Measurements from ENCODE around the gene GAPT.

GAPT gene

DNA sequence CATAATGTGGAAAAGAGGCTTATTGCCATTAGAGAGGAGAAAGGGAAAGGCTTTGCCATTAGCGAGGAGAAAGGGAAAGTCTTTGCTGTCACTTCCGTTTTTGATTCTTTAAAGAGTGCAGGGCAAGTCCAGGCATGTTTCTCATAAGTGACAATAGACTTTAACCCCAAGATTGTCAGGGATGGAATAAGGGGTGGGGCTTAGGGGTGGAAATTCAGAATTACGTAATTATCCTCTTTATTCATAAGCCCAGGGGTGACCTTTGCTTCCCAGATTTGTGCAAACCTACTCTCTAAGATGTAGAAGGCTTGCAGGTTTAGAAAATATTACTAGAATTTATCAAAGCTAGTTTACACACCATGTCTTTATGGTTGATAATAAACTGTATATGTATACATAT, 29.1 kb upstream of the GAPT start:
- no peak for DNase-seq (ENCODE audit: low read depth)

DNA sequence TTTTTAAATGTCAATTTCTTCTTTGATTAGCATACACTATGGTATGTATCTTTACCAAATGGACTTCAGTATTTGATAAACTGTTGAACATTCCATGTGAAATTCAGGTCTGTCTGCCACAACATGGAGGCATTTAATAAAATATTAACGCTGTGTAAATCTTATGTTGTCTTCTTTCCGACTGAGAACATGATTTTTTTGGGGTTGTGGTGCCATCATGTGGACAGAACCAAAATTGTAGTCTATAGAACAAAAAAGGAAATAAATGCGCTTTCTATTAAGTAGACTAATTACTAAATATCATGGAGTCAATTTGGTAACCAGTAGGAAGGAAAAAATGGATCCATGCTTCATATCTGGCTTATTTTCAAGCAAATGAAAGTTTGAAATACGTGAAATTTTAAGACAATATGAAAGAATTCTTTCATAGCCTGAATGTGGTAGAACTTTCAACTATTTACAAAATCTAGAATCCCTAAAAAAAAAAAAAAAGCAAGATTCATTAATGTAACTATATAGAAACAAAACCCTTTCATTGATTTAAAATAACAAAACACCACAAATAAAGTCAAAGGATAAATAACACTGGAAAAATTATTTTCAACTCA, 28.5 kb upstream of the GAPT start:
- no peak for DNase-seq (ENCODE audit: low read depth)

DNA sequence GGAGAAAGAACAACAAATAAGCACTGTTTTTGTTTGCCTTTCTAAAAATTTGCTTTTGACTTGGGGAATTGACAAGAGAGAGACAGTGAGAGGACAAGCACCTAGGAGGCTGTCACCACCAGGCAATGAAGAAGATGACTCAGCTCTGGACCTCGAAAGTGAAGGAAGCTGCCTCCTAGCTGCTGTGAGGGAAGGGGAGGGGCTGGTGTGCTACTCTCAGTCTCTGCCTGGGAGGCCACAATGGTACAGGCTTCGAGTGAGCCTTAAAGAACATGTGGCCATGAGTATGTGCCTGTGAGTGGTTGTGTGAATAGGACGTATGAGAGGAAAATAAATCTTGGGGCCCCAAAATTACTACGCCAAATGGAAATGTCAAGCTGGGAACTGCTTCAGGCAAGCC, 24.3 kb upstream of the GAPT start:
- DNase-seq (ENCODE audit: low read depth) = no peak

DNA sequence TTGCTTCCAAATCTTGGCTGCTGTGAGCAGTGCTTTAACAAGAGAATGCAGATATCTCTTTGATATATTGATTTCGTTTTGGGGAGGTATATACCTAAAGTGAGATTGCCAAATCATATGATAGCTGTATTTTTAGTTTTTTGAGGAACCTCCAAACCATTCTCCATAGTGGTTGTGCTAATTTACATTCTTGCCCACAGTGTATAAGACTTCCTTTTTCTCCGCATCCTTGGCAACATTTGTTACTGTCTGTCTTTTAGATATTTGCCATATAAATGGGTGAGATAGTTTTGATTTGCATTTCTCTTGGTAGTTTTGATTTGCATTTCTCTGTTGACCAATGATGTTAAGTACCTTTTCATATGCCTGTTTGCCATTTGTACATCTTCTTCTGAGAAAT, 21.3 kb upstream of the GAPT start:
- no peak for DNase-seq (ENCODE audit: low read depth)

DNA sequence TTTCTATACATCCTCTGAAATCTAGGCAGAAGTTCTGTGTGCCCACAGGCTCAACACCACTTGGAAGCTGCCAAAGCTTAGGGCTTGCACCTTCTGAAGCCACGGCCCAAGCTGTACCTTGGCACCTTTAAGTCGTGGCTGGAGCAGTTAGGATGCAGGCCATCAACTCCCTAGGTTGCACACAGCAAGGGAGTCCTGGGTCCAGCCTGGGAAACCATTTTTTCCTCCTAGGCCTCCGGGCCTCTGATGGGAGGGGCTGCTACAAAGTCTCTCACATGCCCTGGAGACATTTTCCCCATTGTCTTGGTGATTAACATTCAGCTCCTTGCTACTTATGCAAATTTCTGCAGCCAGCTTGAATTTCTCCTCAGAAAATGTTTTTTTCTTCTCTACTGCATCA, 15.8 kb upstream of the GAPT start:
- DNase-seq (ENCODE audit: low read depth) = no peak

DNA sequence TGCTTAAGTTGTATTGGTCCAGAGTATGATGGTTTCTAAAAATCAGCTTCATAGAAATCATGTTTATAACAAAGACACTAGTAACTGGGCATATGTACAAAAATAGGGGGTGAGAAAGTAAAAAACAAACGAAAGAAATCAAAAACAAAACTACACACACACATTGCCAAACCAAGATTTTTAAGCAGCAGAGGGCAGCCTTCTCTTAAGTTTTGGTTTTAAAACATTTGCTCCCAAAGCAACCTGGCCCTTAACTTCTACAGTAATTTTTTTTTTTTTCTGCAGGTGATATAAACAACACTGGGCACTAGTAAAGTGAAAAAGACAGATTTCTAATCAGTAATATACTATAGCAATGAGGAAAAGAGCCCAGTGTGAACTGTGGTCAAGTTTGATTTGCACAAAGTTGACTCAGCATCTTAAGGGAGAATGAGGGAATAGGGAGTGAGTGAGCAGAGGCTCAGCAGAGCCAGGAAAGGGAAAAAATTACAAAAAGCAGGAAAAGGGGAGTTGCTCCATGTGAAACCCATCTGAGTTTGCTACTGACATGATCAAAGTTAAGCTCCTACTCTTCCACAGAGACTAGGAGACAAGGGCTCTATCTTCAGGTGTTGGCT, 13.4 kb upstream of the GAPT start:
- no peak for DNase-seq (ENCODE audit: low read depth)

DNA sequence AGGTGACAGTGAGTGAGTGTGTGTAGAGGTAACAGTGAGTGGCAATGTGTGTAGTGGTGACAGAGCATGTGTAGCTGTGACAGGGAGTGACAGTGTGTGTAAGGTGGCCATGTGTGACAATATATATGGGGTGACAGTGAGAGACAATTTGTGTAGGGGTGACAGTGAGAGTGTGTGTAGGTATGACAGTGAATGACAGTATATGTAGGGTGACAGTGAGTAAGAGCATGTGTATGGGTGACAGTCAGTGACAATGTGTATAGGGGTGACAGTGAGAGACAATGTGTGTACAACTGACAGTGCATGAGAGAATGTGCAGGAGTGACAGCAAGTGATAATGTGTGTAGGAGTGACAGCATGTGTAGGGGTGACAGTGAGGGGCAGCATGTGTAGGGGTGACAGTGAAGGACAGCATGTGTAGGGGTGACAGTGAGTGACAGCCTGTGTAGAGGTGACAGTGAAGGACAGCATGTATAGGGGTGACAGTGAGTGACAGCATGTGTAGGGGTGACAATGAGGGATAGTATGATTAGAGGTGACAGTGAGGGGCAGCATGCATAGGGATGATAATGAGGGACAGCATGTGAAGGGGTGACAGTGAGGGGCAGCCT, 10.1 kb upstream of the GAPT start:
- no peak for DNase-seq (ENCODE audit: low read depth)

DNA sequence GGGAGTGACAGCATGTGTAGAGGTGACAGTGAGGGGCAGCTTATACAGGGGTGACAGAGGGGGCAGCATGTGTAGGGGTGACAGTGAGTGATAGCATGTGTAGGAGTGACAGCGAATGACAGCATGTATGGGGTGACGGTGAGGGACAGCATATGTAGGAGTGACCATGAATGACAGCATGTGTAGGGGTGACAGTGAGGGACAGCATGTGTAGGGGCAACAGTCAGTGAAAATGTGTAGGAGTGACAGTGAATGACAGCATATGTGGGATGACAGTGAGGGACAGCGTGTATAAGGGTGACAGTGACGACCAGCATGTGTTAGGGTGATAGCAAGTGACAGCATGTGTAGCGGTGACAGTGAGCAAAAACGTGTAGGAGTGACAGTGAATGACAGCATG, 9.4 kb upstream of the GAPT start:
- no peak for DNase-seq (ENCODE audit: low read depth)

DNA sequence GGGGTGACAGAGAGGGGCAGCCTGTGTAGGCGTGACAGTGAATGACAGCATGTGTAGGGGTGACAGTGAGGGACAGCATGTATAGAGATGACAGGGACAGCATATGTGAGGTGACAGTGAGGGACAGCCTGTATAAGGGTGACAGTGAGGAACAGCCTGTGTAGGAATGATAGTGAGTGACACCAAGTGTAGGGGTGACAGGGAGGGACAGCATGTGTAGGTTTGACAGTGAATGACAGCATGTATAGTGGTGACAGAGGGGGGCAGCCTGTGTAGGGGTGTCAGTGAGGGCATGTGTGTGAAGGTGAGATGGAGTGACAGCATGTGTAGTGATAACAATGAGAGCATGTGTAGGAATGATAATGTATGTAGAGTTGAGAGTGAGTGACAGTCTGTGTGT, 8.7 kb upstream of the GAPT start:
- DNase-seq (ENCODE audit: low read depth) = no peak

DNA sequence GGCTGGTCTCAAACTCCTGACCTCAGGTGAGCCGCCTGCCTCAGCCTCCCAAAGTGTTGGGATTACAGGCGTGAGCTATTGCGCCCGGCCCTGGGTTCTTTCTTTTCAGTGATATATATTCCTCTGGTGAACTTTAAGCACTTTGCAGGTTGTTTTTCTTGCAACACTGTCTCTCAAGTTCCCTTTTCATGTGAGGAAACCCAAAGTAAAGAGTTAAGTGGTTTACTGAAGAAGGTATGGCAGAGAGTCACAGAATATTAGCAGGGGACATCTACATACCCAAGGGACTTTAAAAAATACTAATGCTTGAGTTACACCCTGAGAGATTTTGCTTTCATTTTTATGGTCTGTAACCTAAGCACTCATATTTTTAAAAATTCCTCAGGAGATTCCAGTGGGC, 6.7 kb upstream of the GAPT start:
- DNase-seq (ENCODE audit: low read depth) = no peak

DNA sequence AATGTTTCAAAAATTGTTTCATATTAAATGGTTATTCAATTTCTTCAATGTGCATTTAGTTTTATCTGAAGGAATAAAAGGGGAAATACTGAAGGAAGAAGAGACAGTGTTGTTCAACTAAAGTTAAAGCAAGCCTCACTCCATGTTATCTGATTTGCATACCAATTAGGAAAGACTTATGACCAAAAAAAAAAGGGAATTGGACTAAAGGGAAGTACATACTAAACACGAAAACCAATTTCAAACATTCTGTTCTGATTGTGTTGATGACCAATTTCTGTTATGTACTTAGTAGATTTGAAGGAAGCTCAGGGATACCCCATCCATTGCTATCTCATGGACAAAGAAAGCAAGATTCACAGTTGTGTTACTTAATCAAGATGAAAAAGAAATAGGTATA, 4.9 kb upstream of the GAPT start:
- no peak for DNase-seq (ENCODE audit: low read depth)

DNA sequence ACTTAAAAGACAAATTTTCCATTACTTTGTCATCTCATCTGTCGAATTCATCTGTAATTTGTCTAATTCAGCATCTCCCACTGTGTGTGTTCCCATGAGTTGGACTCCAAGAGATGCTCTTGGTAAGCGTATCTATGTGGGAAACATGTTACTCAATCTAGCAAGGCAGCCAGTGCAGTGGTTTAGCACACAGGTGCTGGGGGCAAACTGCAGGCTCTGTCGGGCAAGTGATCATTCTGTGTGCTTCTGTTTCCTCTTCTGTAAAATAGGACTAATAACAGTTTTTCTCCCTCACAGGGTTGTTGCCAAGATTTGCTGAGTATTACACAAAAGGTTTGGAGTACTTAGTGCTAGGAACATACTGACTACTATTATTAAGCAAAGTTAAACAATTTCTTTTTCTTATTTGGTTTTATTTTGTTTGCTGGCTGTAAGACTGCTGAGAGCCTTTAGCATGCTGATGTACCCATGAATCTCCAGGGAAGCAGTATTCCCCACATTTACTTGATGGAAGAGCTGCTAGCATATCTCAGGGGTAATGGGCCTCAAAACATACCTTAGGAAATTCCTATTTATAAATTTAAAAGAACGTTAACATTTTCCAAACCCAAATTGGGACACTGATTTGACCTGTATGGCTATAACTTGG, 709 bp upstream of the GAPT start:
- no peak for DNase-seq (ENCODE audit: low read depth)

DNA sequence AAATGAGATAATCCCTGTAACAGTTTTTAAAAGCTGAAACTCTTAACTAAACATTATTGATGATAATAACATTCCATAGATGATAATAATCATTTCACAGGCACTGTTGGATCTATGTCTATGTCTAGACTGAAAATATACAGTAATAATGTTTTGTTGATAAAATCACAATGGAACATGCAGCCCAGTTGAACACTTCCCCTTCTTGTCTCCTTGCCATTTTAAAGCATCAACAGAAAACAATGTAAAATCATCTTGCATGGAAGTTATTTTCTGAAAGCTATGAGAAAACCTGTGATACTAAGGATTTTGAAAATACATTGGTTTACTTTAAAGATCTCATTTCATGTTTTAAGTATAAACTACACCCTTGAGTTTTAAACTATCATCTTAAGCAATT, 1.9 kb downstream of the GAPT start:
- no peak for DNase-seq (ENCODE audit: low read depth)

DNA sequence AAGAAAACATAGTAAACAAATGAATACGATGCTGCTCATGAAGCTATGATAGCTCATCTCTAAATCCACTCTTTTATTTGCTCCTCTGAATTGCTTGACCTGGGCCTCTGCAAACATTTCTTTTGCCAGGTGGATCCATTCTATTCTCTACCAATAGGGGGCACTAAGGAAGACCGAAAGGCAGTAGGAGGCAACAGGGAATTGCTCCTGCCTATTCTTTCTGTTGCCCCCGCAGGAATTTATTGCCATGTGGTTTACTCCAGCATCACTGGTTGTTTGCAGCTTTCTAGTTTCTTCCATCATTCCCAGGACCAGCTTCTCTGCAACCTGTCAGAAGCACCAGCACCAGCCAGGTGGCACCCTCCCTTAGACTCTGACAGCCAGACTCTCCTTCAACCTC, 5.3 kb downstream of the GAPT start:
- DNase-seq (ENCODE audit: low read depth) = no peak

DNA sequence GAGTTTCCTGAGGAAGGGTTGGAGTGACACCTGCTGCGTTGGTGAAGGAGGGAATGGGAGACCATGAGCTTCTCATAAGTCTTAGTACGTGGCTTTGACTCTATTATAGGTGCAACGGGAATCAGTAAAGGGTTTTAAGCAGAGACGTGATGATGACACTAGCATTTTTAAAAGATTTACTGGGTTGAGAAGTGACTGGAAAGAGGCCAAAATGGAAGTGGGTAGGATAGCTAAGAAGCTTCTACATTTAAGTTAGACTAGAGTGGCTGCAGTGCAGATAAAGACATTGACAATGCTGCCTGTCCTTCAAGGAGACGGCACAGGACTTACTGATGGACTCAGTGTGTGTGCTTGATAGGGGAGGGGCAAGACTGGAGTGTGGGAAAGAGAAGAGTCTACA, 6.2 kb downstream of the GAPT start:
- DNase-seq (ENCODE audit: low read depth) = no peak

DNA sequence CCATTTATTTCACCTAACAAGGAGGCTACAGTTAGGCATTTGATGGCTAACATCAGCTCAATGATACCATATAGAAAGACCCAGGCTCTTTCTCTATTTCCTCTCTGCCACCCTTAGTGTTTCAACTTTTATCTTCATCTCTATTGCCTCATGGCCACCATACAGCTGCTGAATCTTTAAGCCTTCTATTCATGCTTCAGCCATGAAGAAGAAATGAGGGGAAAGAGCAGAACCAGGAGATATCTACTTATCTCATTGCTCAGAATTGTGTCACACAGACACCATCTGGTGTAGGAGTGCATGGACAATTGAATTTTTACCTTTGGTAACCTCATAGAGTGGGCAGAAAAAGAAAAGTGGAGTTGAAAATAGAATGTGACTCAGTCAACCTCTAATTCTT, 6.7 kb downstream of the GAPT start:
- no peak for DNase-seq (ENCODE audit: low read depth)

DNA sequence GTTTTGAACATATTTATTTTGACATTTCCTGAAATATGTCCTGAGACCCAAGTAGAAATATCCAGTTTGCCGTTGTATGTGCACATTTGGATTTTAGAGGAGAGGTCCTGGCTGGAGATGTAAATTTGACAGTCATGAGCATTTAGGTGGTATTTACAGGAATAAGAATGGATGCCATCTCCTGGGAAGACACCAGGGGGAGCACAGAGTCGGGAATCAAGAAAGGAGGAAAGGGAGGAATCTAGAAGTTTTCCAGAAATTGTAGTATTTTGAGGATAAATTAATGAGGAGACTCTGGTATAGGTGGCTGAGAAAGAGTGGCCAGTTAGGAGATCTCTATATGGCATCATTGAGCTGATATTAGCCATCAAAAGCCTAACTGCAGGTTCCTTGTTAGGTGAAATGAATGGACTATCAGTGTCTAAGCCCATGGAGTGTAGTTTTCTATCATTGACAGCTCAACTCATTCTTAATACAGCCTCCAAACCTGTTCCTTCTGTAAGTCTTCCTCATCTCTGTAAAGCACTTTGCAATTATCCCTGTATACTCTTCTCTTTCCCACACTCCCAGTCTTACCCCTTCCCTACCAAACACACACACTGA, 7.2 kb downstream of the GAPT start:
- no peak for DNase-seq (ENCODE audit: low read depth)

DNA sequence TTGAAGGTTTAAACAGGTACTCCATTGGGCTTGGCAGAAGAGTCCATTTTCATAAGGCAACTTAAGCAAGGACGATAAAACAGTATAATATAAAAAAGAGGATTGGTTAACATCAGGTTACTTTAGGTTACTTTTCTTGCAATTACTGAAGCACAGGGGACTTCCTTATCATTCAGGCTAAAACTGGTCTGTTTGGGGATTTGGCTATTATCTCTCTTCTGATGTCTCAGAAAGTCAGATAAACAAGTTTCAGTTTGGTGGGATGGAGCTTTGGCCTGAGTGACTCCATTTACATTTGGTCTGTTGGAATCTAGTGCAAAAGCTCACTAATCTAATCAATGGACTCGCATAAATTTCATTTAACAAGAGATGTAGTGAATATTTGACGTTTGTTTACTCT, 8.0 kb downstream of the GAPT start:
- DNase-seq (ENCODE audit: low read depth) = no peak

DNA sequence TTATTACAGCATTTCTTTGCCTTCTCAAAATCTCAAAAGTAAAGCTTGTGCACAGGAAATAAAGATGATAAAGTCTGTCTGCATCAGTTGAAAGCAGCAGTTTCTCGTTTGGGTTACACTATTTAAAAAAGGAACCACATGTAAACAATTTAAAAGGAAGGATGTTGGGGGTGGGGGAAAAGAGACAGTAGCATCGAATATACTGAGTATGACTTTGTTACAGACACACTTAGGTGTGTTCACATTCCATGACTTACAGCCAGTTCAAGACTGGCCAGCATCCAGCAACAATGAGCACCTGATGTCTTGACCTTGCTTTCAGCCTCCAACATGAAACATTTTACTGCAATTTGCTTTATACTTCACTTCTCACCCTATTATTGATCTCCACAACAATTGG, 8.7 kb downstream of the GAPT start:
- no peak for DNase-seq (ENCODE audit: low read depth)

DNA sequence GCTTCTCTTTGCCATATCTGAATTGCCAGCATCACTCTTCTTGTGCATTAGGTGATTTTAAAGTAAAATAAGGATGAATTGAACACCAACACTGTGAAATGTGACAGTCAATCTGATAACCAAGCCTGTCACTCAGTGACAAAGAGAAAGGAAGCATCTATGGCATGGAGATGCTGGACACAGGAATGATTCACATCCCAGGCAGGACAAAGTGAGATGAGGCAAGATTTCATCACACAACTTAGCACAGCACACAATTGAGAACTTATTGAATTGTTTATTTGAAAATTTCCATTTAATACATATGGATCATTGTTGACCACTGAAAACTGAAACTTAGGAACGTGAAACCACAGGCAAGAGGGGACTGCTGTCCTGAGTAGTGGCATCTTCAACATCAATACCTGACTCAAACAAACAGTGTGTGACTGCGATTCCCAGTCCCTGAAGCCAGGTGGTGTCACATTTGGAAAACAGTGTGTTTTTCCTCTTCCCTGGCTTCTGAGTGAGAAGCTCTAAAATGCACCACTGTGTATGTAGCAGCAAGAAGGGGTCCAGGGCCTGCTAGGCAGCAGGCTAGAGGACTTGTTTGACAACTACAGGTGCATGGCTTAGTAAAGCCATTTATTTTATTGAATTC, 10.7 kb downstream of the GAPT start:
- no peak for DNase-seq (ENCODE audit: low read depth)

DNA sequence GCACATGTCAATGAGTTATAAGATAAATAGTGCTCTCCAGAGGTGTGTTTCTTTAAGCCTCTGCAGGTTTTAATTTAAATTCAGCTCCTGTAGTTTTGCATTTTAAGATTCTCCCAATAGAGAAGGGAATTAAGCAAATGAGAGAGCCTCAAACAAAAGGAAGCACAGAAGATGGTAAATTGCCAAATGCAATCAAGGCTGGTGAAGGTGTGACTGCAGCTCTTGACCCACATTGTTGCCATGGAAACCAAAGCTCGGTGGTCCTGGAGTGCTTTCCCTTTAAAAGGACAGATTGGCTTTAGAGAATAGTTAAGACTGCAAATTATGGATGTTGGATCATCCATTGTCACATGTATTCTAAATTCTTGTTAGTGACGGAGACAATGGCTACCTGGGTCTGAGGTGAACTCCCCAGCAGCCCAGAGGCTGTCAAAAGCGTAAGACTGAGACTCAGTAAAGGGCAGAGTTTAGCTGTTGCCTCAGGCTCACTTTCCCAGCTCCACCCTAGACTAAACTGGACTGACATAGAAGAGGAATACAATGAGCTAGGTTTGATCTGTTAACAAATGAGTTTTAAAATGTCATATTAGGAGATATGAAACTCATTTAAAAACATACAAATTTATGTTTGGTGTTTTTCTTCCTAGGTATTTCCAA, 12.3 kb downstream of the GAPT start:
- DNase-seq (ENCODE audit: low read depth) = no peak

DNA sequence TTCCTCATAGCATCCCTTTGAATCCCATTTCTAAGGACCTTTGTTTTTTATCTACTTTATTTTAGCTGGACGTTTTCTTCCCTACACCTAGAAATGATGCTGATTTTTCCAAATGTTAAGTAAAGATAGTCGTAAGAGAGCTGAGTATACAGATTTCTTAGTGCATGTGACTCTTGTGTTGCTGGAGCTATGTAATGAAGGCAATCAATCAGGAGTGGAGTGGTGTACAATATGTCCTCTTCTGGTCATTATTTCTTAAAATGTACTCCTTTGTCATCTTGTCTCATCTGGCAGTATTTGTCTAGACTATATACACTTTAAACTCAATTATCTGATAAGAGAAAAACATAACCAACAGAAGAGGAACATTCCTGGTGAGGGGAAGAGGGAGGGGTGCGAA, 13.5 kb downstream of the GAPT start:
- no peak for DNase-seq (ENCODE audit: low read depth)

All from stimulated activated CD8-positive, alpha-beta memory T cell treated with anti-CD3 and anti-CD28 coated beads, Interleukin-12 subunit alpha, Interleukin-12 subunit beta, amount 100 ng/mL, for 1 hour (primary cell).